IMR-90 (cell line): ENCODE measurements around the gene FBLIM1. TPM values are rescaled to one million over a fixed set of nuclear protein-coding genes. Genes with fewer than 3 reads are reported as not detected.

Source experiments
- ATAC-seq: fragments of 200-7000 bp; cut with Tn5 transposase; 2 replicates; pipeline ENCODE4 v1.9.1; 2020; ENCODE audit warnings: low read depth, mild to moderate bottlenecking, moderate library complexity
- BruUV-seq: library from RNA; stranded (reverse); fragments of 400-500 nt; replicated peaks from 2 replicates; lab custom pipeline; 2021; lab: Mats Ljungman, UMichigan
- CTCF ChIA-PET: fragments of 300-600 bp; formaldehyde crosslinking; extraction: SDS; loops from one replicate; lab custom pipeline; 2021; ENCODE audit warnings: antibody characterized with exemption; lab: Yijun Ruan, JAX
- POLR2A ChIA-PET: fragments of 300-600 bp; sonication (Branson Sonifier 250); formaldehyde crosslinking; loops from one replicate; lab custom pipeline; 2022; ENCODE audit warnings: antibody characterized with exemption; ENCODE audit not compliant: unreplicated experiment; lab: Charles Lee
- DNase-seq: peaks from one replicate; pipeline ENCODE4 v3.0.0; 2013
- H2AFZ ChIP-seq: replicated peaks from 2 replicates; pipeline ENCODE3; 2013; ENCODE audit warnings: low read length, mild to moderate bottlenecking; ENCODE audit not compliant: poor library complexity
- H2AK5ac ChIP-seq: 2 replicates; pipeline ENCODE4 v1.6.1; 2013; ENCODE audit warnings: low read depth, low read length, inconsistent platforms
- H2AK9ac ChIP-seq: replicated peaks from 2 replicates; pipeline ENCODE3; 2013; ENCODE audit warnings: mild to moderate bottlenecking, low read depth, low read length, moderate library complexity; ENCODE audit not compliant: poor library complexity
- H2BK120ac ChIP-seq: 2 replicates; pipeline ENCODE4 v1.6.1; 2013; ENCODE audit warnings: low read depth, low read length, inconsistent platforms
- H2BK15ac ChIP-seq: 3 replicates; pipeline ENCODE4 v1.6.1; 2013; ENCODE audit warnings: low read depth, low read length, inconsistent platforms
- H2BK20ac ChIP-seq: 2 replicates; pipeline ENCODE4 v1.6.1; 2013; ENCODE audit warnings: low read depth, mild to moderate bottlenecking, inconsistent platforms, low read length, moderate library complexity
- H2BK5ac ChIP-seq: 2 replicates; pipeline ENCODE4 v1.6.1; 2013; ENCODE audit warnings: mild to moderate bottlenecking, low read depth, low read length, inconsistent platforms; ENCODE audit not compliant: poor library complexity, severe bottlenecking
- H3K14ac ChIP-seq: replicated peaks from 2 replicates; pipeline ENCODE4 v1.6.1; 2013; ENCODE audit warnings: low read depth, low read length, inconsistent platforms
- H3K18ac ChIP-seq: 2 replicates; pipeline ENCODE4 v1.6.1; 2013; ENCODE audit warnings: low read depth, low read length, control low read depth
- H3K23ac ChIP-seq: 2 replicates; pipeline ENCODE4 v1.6.1; 2013; ENCODE audit warnings: low read depth, low read length, inconsistent platforms
- H3K27ac ChIP-seq: 2 replicates; pipeline ENCODE4 v1.5.1; 2013; ENCODE audit warnings: mild to moderate bottlenecking, control low read depth, low read length; ENCODE audit not compliant: insufficient read depth
- H3K27me3 ChIP-seq: 2 replicates; pipeline ENCODE4 v1.6.1; 2013; ENCODE audit warnings: low read length; ENCODE audit not compliant: control insufficient read depth, insufficient read depth
- H3K36me3 ChIP-seq: 2 replicates; pipeline ENCODE4 v1.6.1; 2013; ENCODE audit warnings: low read length, mixed read lengths; ENCODE audit not compliant: control insufficient read depth, insufficient read depth
- H3K4ac ChIP-seq: 2 replicates; pipeline ENCODE4 v1.6.1; 2013; ENCODE audit warnings: low read depth, low read length, inconsistent platforms
- H3K4me1 ChIP-seq: 2 replicates; pipeline ENCODE4 v1.6.1; 2013; ENCODE audit warnings: low read length, mixed read lengths; ENCODE audit not compliant: control insufficient read depth, insufficient read depth
- H3K4me2 ChIP-seq: 2 replicates; pipeline ENCODE4 v1.6.1; 2013; ENCODE audit warnings: low read depth, mild to moderate bottlenecking, control low read depth, low read length, moderate library complexity
- H3K4me3 ChIP-seq: 2 replicates; pipeline ENCODE4 v1.5.1; 2013; ENCODE audit warnings: low read depth, mild to moderate bottlenecking, control low read depth, low read length, moderate library complexity; ENCODE audit not compliant: insufficient read depth
- H3K56ac ChIP-seq: 2 replicates; pipeline ENCODE4 v1.6.1; 2013; ENCODE audit warnings: low read length, inconsistent platforms; ENCODE audit not compliant: insufficient read depth; ENCODE audit errors: extremely low read depth
- H3K79me1 ChIP-seq, 2 experiments: 2 replicates each; pipeline ENCODE4 v1.6.1; 2013; ENCODE audit warnings: low read length in 2 of 2, inconsistent platforms in 1 of 2, low read depth in 1 of 2
- H3K9ac ChIP-seq: 2 replicates; pipeline ENCODE4 v1.6.1; 2013; ENCODE audit warnings: low read depth, low read length, control low read depth
- H3K9me1 ChIP-seq: 2 replicates; pipeline ENCODE4 v1.6.1; 2013; ENCODE audit warnings: low read length, inconsistent platforms; ENCODE audit not compliant: insufficient read depth
- H3K9me3 ChIP-seq: 2 replicates; pipeline ENCODE4 v1.6.1; 2013; ENCODE audit warnings: low read length; ENCODE audit not compliant: control insufficient read depth, insufficient read depth
- H4K20me1 ChIP-seq: 2 replicates; pipeline ENCODE4 v1.6.1; 2013; ENCODE audit warnings: low read length, inconsistent platforms; ENCODE audit not compliant: insufficient read depth
- H4K5ac ChIP-seq: 2 replicates; pipeline ENCODE4 v1.6.1; 2013; ENCODE audit warnings: mild to moderate bottlenecking, low read depth, low read length, control low read depth
- H4K8ac ChIP-seq, 2 experiments: 2 replicates each; pipeline ENCODE4 v1.6.1; 2013; ENCODE audit warnings: low read depth in 2 of 2, low read length in 2 of 2, control low read depth in 1 of 2, inconsistent platforms in 1 of 2
- H4K91ac ChIP-seq: 2 replicates; pipeline ENCODE4 v1.6.1; 2013; ENCODE audit warnings: low read depth, low read length, inconsistent platforms; ENCODE audit not compliant: insufficient read depth
- CHD1 ChIP-seq: IDR thresholded peaks from 2 replicates; pipeline ENCODE4 v1.6.1; 2012; ENCODE audit warnings: low read depth, low read length, improper control_type of control experiment
- CTCF ChIP-seq: conservative IDR thresholded peaks from 2 replicates; pipeline ENCODE4 v1.5.1; 2012; ENCODE audit warnings: mild to moderate bottlenecking, low read depth, low read length, improper control_type of control experiment
- RCOR1 ChIP-seq: IDR thresholded peaks from 2 replicates; pipeline ENCODE4 v1.6.1; 2012; ENCODE audit warnings: mild to moderate bottlenecking, low read length, improper control_type of control experiment; ENCODE audit not compliant: insufficient replicate concordance
- WGBS, 2 experiments: methylation state at CpG; one replicate each; pipeline versions ENCODE4 v1.1.5 to v1.1.7; 2013; ENCODE audit warnings: missing lambda C conversion rate in 2 of 2; ENCODE audit not compliant: insufficient read length in 1 of 2; ENCODE audit errors: extremely low coverage in 2 of 2; 5-methylcytosine and 5-hydroxymethylcytosine counted together
- dilution Hi-C: fragments of 300-500 bp; cut with HindIII; formaldehyde crosslinking; loops from one replicate; pipeline ENCODE4 v1.14.3; 2018; ENCODE audit warnings: low sequenced_read_pairs; ENCODE audit not compliant: unreplicated experiment
- in situ Hi-C: fragments of 300-500 bp; cut with MboI; formaldehyde crosslinking; loops from 3 replicates; pipeline ENCODE4 v1.14.3; 2019; ENCODE audit warnings: low sequenced_read_pairs, inconsistent platforms, mixed read lengths
- intact Hi-C: fragments of 100-400 bp; cut with micrococcal nuclease; formaldehyde crosslinking; loops from 2 replicates; pipeline ENCODE4 v1.10.0; 2022
- polyA plus RNA-seq, 3 experiments: library from polyadenylated mRNA; depleted of rRNA; stranded (reverse); fragments of >200 nt; gene quantifications; 2 replicates each; pipeline ENCODE4 v1.2.3, GENCODE V29; 2012; ENCODE audit warnings: low replicate concordance in 1 of 3
- total RNA-seq: library from RNA; depleted of rRNA; stranded (reverse); fragments of >200 nt; gene quantifications from 2 replicates; pipeline ENCODE4 v1.2.3, GENCODE V29; 2012
- TF ChIP-seq, protein P1 (sequence below): fragments of 150-350 bp; IDR thresholded peaks from 2 replicates; pipeline ENCODE4 v1.6.1; 2017; ENCODE audit warnings: mild to moderate bottlenecking, antibody characterized with exemption, low read length, low read depth

The FBLIM1 gene
- total and polyA plus RNA-seq, 2 of the 4 experiments (the other 2 are of a cell fraction): 52.2 to 140 TPM

GRCh38 chr1:15736038-15736891, 22.3 kb upstream of the FBLIM1 start, which contains the start of gene SLC25A34 (continued):
- no peak for TF ChIP-seq CTCF

DNA sequence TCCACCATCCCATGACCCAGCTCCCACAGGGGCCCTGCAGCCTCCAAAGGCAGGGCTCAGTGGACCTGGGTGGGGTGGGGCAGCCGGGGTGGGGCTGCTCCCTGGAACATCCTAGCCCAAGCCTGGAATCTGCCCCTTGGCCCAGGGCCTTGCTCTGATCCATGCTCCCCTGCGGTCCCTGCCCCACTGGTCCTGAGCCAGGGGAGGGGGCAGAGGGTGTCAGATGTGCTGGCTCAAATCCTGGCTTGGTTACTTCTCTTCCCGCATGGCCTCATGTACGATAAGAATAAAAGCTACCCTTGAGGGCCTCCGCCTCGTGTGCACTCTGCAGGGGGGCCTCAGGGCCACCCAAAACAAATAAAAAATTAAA, 21.7 kb upstream of the FBLIM1 start:
- in situ Hi-C loops (no loop called here), dilution Hi-C loops (no loop called here), intact Hi-C loops (no loop called here)
- no peak overlapping the region for H3K27ac ChIP-seq
- H2BK5ac ChIP-seq: no peak overlapping the region
- no peak overlapping the region for H3K9ac ChIP-seq
- no peak overlapping the region for H3K4me3 ChIP-seq
- H2BK120ac ChIP-seq: no peak overlapping the region
- no peak overlapping the region for H4K8ac ChIP-seq
- H3K23ac ChIP-seq: no peak overlapping the region
- no peak overlapping the region for H2BK15ac ChIP-seq
- WGBS, 2 experiments: no CpG with 5 or more reads among the region's 6 CpGs
- H4K20me1 ChIP-seq: no peaks in the 10 kb centered on the region; the same call in 1 of the 2 replicates
- no peak overlapping the region for H2AK5ac ChIP-seq
- H3K18ac ChIP-seq: no peak overlapping the region
- CTCF ChIA-PET: no interaction called here
- DNase-seq (no peak), ATAC-seq (no peak)
- peaks cover 33% of the 10 kb centered on the region for H3K36me3 ChIP-seq
- H2AFZ ChIP-seq: no peak overlapping the region
- no peak overlapping the region for H3K14ac ChIP-seq
- no TSS peak for BruUV-seq
- TF ChIP-seq CHD1 (no peak), RCOR1 (no peak)
- TF ChIP-seq, protein P1, sequence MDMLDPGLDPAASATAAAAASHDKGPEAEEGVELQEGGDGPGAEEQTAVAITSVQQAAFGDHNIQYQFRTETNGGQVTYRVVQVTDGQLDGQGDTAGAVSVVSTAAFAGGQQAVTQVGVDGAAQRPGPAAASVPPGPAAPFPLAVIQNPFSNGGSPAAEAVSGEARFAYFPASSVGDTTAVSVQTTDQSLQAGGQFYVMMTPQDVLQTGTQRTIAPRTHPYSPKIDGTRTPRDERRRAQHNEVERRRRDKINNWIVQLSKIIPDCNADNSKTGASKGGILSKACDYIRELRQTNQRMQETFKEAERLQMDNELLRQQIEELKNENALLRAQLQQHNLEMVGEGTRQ: no peak
- no peaks in the 10 kb centered on the region for H3K9me3 ChIP-seq
- no peaks in the 10 kb centered on the region for H3K4me1 ChIP-seq
- no peak overlapping the region for H3K56ac ChIP-seq
- H3K27me3 ChIP-seq: no peaks in the 10 kb centered on the region
- no peak overlapping the region for H2BK20ac ChIP-seq
- no peak overlapping the region for H2AK9ac ChIP-seq
- no peaks in the 10 kb centered on the region for H3K9me1 ChIP-seq
- H4K5ac ChIP-seq: no peak overlapping the region
- no peak overlapping the region for H4K91ac ChIP-seq
- POLR2A ChIA-PET: no interaction called here
- H3K79me1 ChIP-seq: no peaks in the 10 kb centered on the region; a peak in 1 of 4 replicates
- H3K4ac ChIP-seq: no peak overlapping the region
- no peak overlapping the region for H3K4me2 ChIP-seq
